ENCODE measurements around the gene USP12. TPM values are rescaled to one million over a fixed set of nuclear protein-coding genes. Genes with fewer than 3 reads are reported as not detected.

USP12 gene
- total RNA-seq, 4 donors from 2014 or later = 28.7 to 31.2 (median 29.7) TPM

DNA sequence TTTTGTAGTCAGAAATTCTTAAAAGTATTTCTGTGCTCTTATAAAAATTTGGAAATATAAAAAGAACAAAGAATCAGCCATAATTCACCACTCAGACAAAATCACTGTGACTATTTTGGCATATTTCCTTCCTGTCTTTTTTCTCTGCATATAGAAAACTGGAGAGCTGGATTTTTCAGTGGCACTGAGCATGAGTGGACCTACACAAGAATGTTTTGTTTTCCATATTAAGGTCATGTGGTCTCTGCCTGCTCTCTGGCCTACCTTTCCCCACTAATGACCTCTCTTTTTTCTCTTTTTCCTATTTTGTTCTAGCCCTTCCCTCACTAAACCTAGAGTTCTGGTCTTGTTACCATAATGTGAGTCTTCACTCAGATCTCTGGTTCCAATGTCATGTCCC lies 17.6 kb upstream of the USP12 start:
- H3K27me3 ChIP-seq = no peaks in the 10 kb centered on the region
- H3K4me3 ChIP-seq = no peak overlapping the region
- no peak for DNase-seq
- H3K9me3 ChIP-seq = no peaks in the 10 kb centered on the region
- no peaks in the 10 kb centered on the region for H3K36me3 ChIP-seq
- H3K4me1 ChIP-seq = no peaks in the 10 kb centered on the region
- H3K27ac ChIP-seq = no peak overlapping the region
- no peak for TF ChIP-seq POLR2A (IDR thresholded peaks at IDR 0.05)
- TF ChIP-seq, protein P1, sequence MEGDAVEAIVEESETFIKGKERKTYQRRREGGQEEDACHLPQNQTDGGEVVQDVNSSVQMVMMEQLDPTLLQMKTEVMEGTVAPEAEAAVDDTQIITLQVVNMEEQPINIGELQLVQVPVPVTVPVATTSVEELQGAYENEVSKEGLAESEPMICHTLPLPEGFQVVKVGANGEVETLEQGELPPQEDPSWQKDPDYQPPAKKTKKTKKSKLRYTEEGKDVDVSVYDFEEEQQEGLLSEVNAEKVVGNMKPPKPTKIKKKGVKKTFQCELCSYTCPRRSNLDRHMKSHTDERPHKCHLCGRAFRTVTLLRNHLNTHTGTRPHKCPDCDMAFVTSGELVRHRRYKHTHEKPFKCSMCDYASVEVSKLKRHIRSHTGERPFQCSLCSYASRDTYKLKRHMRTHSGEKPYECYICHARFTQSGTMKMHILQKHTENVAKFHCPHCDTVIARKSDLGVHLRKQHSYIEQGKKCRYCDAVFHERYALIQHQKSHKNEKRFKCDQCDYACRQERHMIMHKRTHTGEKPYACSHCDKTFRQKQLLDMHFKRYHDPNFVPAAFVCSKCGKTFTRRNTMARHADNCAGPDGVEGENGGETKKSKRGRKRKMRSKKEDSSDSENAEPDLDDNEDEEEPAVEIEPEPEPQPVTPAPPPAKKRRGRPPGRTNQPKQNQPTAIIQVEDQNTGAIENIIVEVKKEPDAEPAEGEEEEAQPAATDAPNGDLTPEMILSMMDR (IDR thresholded peaks at IDR 0.05) = no peak

DNA sequence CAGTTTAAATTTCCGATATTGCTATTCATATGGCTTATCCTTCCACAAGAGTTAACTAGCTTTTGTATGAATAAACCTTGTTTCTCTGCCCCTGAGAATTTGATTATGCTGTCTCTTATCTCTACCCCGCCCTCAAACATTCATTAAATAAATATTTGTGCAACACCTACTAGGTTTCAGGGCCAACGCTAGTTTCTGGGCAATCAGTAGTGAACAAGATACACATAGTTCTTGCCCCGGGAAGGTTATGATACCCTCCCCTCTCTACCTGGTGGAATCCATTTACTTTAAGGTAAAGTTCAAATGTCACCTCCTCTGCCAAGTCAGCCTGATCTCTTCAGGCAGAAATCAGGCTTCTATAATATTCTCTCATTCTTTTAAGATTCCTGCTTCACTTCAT lies 16.6 kb upstream of the USP12 start:
- Histone ChIP-seq H3K27me3 (no peaks in the 10 kb centered on the region), H3K4me1 (no peaks in the 10 kb centered on the region), H3K27ac (no peak overlapping the region), H3K36me3 (no peaks in the 10 kb centered on the region), H3K4me3 (no peak overlapping the region), H3K9me3 (no peaks in the 10 kb centered on the region)
- DNase-seq = no peak
- TF ChIP-seq, protein P1 (IDR thresholded peaks at IDR 0.05) = no peak
- no peak for TF ChIP-seq POLR2A (IDR thresholded peaks at IDR 0.05)

DNA sequence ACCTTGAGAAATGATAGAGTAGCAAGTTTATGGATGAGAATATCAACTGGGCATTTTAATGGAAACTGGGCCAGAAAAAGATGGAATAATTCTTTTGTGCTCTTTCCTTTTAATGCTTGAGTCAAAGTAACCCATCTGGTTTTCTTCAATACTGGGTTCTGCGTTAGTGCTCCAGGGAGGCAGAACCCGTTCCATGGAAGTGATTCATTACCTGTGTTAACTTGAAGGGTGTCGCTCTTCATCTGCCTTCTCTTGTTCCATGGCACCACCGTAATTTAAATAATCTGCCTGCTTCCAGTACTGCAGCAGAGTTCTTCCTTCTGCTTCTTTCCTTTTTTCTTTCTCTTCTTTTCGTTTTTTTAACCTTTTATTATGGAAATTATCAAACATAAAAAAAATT lies 14.7 kb upstream of the USP12 start:
- H3K36me3 ChIP-seq = no peaks in the 10 kb centered on the region
- no peaks in the 10 kb centered on the region for H3K9me3 ChIP-seq
- TF ChIP-seq POLR2A (IDR thresholded peaks at IDR 0.05) = no peak
- TF ChIP-seq, protein P1 (IDR thresholded peaks at IDR 0.05) = no peak
- H3K27me3 ChIP-seq = no peaks in the 10 kb centered on the region
- no peak for DNase-seq
- no peak overlapping the region for H3K27ac ChIP-seq
- H3K4me3 ChIP-seq = no peak overlapping the region
- H3K4me1 ChIP-seq = no peaks in the 10 kb centered on the region

DNA sequence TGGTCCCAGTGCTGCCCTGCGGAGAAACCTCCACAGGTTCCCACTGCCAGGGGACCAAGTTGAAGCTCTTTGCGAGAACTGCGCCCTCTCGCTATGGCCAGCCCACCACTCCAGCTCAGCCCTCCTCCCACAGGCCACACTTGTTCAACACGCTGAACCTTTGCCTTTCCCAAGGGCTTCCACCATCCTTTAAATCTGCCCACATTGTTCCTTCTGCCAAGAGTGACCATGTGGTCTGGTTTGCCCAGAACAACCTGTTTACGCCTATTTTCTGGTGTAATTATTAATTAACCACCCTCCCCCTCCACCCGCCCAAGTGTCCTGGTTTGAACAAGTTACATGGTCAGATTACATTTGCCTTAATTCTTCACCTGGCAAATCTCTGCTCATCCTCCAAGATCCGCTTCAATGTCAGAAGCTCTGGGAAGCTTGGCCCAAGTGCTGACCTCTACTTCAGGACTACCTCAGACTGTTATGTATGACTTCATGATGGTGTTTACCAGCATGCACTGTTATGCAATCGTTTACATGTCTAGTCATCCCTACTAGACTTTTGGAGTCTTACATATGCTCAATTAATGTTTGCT lies 12.0 kb upstream of the USP12 start:
- no peak for DNase-seq
- Histone ChIP-seq H3K4me3 (no peak overlapping the region), H3K9me3 (no peaks in the 10 kb centered on the region), H3K27me3 (no peaks in the 10 kb centered on the region), H3K36me3 (no peaks in the 10 kb centered on the region), H3K4me1 (no peaks in the 10 kb centered on the region), H3K27ac (no peak overlapping the region)
- no peak for TF ChIP-seq POLR2A (IDR thresholded peaks at IDR 0.05)
- TF ChIP-seq, protein P1 (IDR thresholded peaks at IDR 0.05) = no peak

DNA sequence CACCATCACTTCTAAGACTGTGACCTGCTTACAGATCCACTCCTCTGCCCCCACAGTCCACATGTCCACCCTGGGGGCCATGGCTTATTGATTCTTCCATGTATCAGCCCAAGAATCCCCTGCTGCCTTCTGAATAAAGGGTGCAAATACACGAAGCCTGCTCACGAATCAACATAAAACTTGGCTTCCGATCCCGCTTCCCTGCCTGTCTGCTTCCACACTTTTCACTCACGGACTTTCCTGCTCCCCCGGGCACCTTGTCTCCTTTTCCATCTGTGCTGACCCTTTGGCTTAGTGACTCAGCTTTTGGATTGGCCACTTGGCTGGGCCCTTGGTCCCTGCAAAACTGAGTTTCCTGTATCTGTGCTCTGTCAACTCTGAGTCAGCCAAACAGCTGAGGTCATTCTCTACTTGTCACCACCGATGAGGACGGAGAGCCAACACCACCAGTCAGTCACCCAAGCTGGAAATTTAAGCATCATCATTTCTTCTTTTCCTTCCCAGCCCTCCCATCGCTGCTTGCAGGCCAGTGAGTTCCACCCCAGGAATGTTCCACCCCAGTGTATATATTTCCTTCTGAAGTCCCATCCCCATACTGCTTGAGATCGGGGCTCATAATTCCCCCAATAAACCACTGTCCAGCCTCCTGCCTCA lies 11.4 kb upstream of the USP12 start:
- no peaks in the 10 kb centered on the region for H3K36me3 ChIP-seq
- no peaks in the 10 kb centered on the region for H3K27me3 ChIP-seq
- DNase-seq = no peak
- no peak overlapping the region for H3K27ac ChIP-seq
- no peak overlapping the region for H3K4me3 ChIP-seq
- H3K4me1 ChIP-seq = no peaks in the 10 kb centered on the region
- H3K9me3 ChIP-seq = no peaks in the 10 kb centered on the region
- no peak for TF ChIP-seq POLR2A (IDR thresholded peaks at IDR 0.05)
- TF ChIP-seq, protein P1 (IDR thresholded peaks at IDR 0.05) = no peak

All from Peyer's patch (tissue), 4 donors.